HG02852 (cell line): ENCODE results near the gene AP5Z1.
A peak's percentile ranks its signal among the peaks of the same experiment; 100 is the strongest.

Experiments used
- ATAC-seq: cut with Tn5 transposase; IDR thresholded peaks from one replicate; pipeline ENCODE4 v1.9.1; 2021; ENCODE audit warnings: mild to moderate bottlenecking, moderate library complexity; ENCODE audit not compliant: unreplicated experiment

Gene AP5Z1

DNA sequence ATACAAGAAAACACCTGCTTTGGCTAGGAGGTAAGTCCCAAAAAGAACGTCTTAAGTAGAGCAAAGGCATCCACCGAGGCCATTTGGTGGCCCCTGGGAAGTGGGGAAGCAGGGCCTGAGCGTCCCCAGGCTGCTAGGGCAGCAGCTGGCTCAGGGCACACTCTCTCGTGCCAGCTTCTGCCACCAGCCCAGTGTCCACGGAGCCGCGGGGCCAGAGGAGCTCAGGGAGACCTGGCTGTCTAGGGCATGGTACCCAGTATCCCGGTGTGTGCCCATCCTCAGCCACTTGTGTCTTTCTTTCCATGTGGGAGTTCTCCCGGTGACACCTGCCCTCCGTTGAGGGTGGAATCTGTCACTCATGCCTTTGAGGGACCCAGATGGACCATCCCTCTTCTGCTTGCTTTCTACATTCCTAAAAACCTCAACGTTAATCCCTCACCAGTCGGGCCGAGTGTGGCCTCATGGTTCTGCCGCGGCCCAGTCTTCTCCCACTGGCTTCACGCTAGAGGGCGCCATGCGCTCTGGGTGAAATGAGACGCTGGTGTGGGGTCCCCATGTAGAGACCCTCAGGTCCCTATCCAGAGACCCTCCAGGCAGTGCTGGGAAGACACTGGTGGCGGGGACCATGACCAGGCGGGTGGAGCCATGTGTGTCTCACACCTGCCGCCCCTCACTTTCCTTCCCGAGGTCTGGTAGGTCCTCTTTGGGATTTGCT, 9.5 kb upstream of the AP5Z1 start:
- no peak for ATAC-seq

DNA sequence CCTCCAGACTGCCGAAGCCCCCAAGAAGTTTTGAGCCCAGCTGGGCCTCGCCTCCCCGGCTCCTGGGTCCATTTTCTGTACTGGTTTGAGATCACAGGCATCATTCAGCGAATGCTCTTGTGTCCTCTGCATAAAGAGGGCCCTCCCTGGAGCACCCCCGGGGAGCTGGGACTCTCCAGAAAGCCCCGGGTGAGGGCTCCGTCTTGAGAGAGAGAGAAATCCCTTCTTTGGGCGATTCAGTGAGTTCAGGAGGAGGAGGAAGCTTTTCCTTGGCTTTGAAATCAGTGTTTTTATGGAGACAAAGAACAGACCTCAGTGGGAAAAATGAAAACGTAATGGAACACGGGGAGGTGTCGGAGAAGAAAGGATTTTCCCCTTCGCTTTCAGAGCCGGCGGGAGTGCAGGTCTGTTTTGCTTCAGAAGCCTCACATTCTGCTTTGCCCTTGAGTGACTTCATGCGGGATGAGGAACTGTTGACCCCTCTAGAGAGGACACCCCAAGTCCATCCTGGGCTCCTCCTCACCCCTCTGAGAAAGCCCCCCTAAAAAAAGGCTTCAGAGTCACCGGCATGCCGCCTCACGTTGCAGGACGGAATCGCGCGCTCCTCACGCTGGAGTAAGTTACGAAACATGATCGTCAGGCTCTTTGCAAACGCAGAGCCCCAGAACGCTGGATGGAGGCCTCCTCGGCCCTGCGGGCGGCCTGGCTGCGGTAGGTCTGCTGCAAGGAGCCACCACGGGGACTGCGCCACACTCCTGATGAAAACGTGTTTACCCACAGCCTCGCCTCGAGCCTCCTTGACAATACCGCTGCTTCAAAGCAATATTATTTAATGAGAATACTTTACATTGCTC, 8.5 kb upstream of the AP5Z1 start:
- no peak for ATAC-seq

DNA sequence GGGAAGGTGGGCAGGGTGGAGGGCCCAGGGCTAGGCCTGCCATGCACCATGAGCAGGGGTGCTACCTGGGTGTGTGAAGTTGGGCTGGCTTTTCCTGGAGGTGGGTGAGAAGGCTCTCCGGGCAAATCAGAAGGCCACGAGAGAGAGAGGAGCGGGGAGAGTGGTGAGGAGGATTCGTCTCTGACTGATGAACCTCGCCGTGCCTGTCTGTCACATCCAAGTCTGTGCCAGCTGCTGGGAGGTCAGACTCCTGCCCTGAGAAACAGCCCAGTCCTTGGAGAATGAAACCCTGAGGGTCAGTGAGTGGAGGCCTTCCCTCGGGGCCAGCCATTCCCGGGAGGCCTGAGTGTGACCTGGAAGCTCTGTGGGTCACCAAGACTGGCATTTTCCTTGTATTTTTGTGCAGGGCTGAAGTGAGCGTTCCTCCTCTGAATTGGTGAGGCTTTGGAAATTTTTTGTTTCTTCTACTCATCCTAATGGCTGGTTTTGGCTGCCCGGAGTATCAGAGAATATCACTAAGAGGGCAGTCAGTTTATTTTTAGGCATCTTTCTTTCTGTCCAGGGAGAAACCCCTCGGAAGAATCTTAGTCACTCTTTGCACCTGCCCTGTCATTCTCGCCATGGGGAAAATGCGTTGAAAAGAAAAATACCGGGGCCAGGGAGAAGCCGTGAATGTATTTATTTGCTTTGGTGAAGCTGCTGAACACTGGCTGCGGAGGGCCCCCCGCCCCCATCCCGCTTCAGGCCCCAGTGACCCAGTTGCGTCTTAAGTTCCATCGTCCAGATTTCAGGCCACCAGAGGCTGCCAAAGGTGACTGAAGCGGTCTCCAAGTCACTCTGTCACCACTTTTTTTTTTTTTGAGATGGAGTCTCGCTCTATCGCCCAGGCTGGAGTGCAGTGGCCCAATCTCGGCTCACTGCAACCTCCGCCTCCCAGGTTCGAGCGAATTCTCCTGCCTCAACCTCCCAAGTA, 6.5 kb upstream of the AP5Z1 start:
- ATAC-seq: no peak

GRCh38 chr7:4769761-4770160, 5.7 kb upstream of the AP5Z1 start:
- no peak for ATAC-seq

GRCh38 chr7:4770886-4771285, 4.5 kb upstream of the AP5Z1 start:
- no peak for ATAC-seq

DNA sequence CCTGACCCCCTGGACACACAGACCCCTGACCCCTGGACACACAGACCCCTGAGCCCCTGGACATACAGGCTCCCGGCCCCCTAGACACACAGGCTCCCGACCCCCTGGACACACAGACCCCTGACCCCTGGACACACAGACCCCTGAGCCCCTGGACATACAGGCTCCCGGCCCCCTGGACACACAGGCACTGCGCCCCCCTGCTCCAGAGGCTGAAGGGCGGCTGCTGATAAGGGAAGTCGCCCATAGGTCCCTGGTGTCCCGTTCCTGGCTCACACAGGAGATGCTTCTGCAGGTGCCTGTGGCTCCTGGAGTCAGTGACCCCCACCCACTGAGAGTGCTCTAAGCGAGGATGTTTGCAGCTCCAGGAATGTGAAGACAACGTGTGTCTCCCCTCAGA, 3.7 kb upstream of the AP5Z1 start:
- no peak for ATAC-seq

- no peak for ATAC-seq
These were observed 3.1 kb upstream of the AP5Z1 start for GRCh38 chr7:4772306-4772705.

DNA sequence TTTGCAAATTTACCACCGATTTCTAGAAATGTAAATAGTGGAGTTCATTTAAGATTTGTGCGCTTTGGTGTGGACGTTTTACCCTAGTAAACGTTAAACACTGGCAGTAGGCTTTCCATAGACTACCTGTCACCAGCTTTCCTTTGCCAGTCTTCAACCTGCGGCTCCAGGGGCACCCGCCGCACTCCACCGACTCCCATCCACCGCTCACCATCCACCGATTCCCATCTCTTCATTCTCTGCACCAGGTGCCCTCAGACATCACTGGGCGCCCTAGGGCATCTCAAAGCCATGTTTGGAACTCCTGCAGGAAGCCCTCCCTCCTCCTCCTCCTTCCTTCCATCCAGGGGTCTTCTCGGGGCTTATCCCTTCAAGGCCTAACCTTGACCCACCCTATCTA, 1.4 kb upstream of the AP5Z1 start:
- ATAC-seq: no peak

DNA sequence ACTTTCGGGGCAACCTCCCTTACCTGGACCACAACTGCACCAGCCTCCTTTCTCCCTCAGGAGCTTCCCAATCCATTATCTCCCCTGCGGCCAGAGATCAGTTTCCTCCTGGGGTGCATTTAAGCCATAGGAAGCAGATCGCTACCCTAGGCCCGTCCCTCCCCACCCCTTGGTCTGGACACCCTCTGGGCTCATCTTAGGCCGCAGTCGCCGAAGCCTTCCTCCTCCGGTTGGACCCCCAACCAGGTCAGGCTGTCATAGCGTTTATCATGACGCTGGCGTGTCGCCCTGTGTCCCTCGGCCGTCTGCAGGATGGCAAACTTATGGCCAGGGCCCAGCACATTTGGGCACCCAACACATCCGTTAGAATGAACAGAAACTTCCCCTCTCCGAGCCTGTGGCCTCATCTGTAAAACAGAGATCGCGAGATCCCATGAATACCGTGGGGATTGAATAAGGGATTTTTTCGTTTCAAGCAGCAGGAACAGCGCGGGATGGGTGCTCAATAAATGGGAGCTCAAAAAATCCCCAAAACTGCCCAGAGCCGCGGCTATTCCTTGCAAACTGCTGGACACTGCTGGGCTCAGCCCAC, 669 bp upstream of the AP5Z1 start:
- ATAC-seq: peak; percentile 24

- peak; percentile 23 for ATAC-seq
These were observed 613 bp downstream of the AP5Z1 start for GRCh38 chr7:4775848-4776623.

DNA sequence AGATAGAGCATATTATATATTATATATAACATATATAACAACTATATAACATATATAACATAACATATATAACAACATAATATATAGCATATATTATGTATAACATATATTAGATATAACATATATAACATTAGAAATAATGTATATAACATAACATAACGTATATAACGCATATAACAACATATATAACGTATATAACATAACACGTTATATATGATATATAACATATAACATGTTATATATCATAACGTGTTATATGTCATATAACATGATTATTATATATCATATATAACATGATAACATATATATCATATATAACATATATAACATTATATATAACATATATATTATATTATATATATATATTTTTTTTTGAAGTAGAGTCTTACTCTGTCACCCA, 3.7 kb downstream of the AP5Z1 start:
- no peak for ATAC-seq

- no peak for ATAC-seq
These were observed 6.1 kb downstream of the AP5Z1 start for GRCh38 chr7:4781366-4782069.

- no peak for ATAC-seq
These were observed 7.2 kb downstream of the AP5Z1 start for GRCh38 chr7:4782333-4783291.

DNA sequence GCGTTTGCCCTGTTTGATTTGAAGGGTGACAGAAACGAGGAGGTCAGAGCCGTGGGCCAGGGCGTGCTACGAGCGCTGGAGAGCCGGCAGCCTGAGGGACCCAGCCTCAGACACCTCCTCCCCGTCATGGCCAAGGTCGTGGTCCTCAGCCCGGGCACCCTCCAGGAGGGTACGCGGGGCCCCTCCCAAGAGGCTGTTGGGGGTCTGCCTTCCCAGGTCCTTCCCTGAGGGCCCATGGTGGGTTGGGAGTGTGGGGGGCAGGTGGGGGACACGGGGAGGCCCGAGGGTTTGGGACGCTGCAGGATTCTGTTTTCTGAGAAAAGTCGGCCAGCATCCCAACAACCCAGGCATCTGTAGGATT, 7.8 kb downstream of the AP5Z1 start:
- ATAC-seq: no peak

GRCh38 chr7:4783762-4784351, 8.4 kb downstream of the AP5Z1 start:
- no peak for ATAC-seq

GRCh38 chr7:4784799-4785198, 9.4 kb downstream of the AP5Z1 start:
- no peak for ATAC-seq

- ATAC-seq: no peak
These were observed 9.9 kb downstream of the AP5Z1 start for GRCh38 chr7:4785371-4785770.

DNA sequence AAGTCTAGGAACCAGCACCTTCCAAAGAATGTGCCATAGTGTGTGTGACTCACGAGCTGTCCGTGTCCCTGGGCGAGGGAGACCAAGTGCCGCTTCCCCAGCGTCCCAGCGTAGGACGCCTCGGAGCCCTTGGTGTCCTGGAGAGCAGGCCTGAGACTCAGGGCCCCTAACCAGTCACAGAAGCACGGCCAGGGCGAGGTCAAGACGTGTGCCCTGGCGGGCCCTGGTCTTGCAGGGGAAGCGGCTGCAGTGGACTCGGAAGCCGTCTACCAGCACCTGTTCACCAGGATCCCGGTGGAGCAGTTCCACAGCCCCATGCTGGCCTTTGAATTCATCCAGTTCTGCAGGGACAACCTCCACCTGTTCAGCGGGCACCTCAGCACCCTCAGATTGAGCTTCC, 10.6 kb downstream of the AP5Z1 start:
- no peak for ATAC-seq
